GM12878 (cell line): ENCODE data around the gene SMIM1. TPM values are rescaled to one million over a fixed set of nuclear protein-coding genes. Genes with fewer than 3 reads are reported as not detected.

Experiments
- ATF2 ChIP-seq: IDR thresholded peaks from 2 replicates; pipeline ENCODE4 v1.6.1; 2012; ENCODE audit warnings: low read length, inconsistent platforms
- BACH1 ChIP-seq: fragments of 450-650 bp; IDR thresholded peaks from 2 replicates; pipeline ENCODE4 v1.6.1; 2017; ENCODE audit warnings: mild to moderate bottlenecking, borderline replicate concordance
- BCL11A ChIP-seq: IDR thresholded peaks from 2 replicates; pipeline ENCODE4 v1.6.1; 2011; ENCODE audit warnings: low read depth, low read length
- CHD2 ChIP-seq: IDR thresholded peaks from 2 replicates; pipeline ENCODE4 v1.6.1; 2011; ENCODE audit warnings: low read depth, low read length, improper control_type of control experiment, borderline replicate concordance
- E2F4 ChIP-seq: IDR thresholded peaks from 2 replicates; pipeline ENCODE4 v1.6.1; 2012; ENCODE audit warnings: low read depth, low read length, improper control_type of control experiment
- ESRRA ChIP-seq: IDR thresholded peaks from 2 replicates; pipeline ENCODE4 v1.6.1; 2012; ENCODE audit warnings: mild to moderate bottlenecking, low read length, improper control_type of control experiment
- FOS ChIP-seq: IDR thresholded peaks from 3 replicates; pipeline ENCODE4 v1.6.1; 2011; ENCODE audit warnings: borderline replicate concordance; ENCODE audit not compliant: insufficient read length; ENCODE audit errors: extremely low read depth
- HCFC1 ChIP-seq: fragments of 150-350 bp; IDR thresholded peaks from 2 replicates; pipeline ENCODE4 v1.6.1; 2014; ENCODE audit warnings: low read length
- HDAC2 ChIP-seq: fragments of 200-600 bp; sonication (generic); IDR thresholded peaks from 2 replicates; pipeline ENCODE4 v1.6.1; 2017
- HDAC6 ChIP-seq: fragments of 200-600 bp; sonication (generic); IDR thresholded peaks from one replicate; pipeline ENCODE4 v1.8.0; 2017; ENCODE audit warnings: antibody characterized with exemption; ENCODE audit not compliant: unreplicated experiment
- IKZF2 ChIP-seq, 2 experiments: fragments of 450-650 bp; IDR thresholded peaks; 2 replicates each; pipeline ENCODE4 v1.6.1; 2017; ENCODE audit warnings: mild to moderate bottlenecking in 2 of 2, moderate library complexity in 2 of 2
- IRF3 ChIP-seq: fragments of 450-650 bp; IDR thresholded peaks from 2 replicates; pipeline ENCODE4 v1.6.1; 2014; ENCODE audit warnings: mild to moderate bottlenecking
- IRF4 ChIP-seq: IDR thresholded peaks from 2 replicates; pipeline ENCODE4 v1.6.1; 2011; ENCODE audit warnings: low read depth, low read length
- NR2C2 ChIP-seq: IDR thresholded peaks from 2 replicates; pipeline ENCODE4 v1.6.1; 2011; ENCODE audit warnings: borderline replicate concordance, low read depth; ENCODE audit not compliant: control insufficient read depth, insufficient read length
- NR2F1 ChIP-seq: fragments of 450-650 bp; conservative IDR thresholded peaks from 2 replicates; pipeline ENCODE4 v1.6.1; 2017; ENCODE audit warnings: mild to moderate bottlenecking
- PKNOX1 ChIP-seq: fragments of 450-650 bp; IDR thresholded peaks from 2 replicates; pipeline ENCODE4 v1.6.1; 2016; ENCODE audit warnings: mild to moderate bottlenecking
- POLR2AphosphoS2 ChIP-seq: IDR thresholded peaks from 2 replicates; pipeline ENCODE4 v1.6.1; 2011; ENCODE audit warnings: low read depth, mild to moderate bottlenecking, low read length, improper control_type of control experiment, moderate library complexity
- RFX5 ChIP-seq: IDR thresholded peaks from 2 replicates; pipeline ENCODE4 v1.6.1; 2011; ENCODE audit warnings: low read depth, low read length, improper control_type of control experiment
- SMAD1 ChIP-seq: fragments of 450-650 bp; IDR thresholded peaks from 2 replicates; pipeline ENCODE4 v1.6.1; 2018; ENCODE audit warnings: mild to moderate bottlenecking, low read depth; ENCODE audit not compliant: partially characterized antibody
- SMC3 ChIP-seq: IDR thresholded peaks from 2 replicates; pipeline ENCODE4 v1.6.1; 2011; ENCODE audit warnings: low read length, improper control_type of control experiment, borderline replicate concordance
- SREBF2 ChIP-seq: IDR thresholded peaks from 2 replicates; pipeline ENCODE4 v1.6.1; 2012; ENCODE audit warnings: mild to moderate bottlenecking, low read length
- STAT1 ChIP-seq: fragments of 450-650 bp; conservative IDR thresholded peaks from 2 replicates; pipeline ENCODE4 v1.6.1; 2014; ENCODE audit warnings: antibody characterized with exemption, mild to moderate bottlenecking
- STAT3 ChIP-seq: IDR thresholded peaks from 2 replicates; pipeline ENCODE4 v1.6.1; 2011; ENCODE audit warnings: low read depth, low read length, improper control_type of control experiment
- TCF12 ChIP-seq: IDR thresholded peaks from 2 replicates; pipeline ENCODE4 v1.6.1; 2011; ENCODE audit warnings: low read depth, mild to moderate bottlenecking, low read length
- USF1 ChIP-seq: IDR thresholded peaks from 2 replicates; pipeline ENCODE4 v1.6.1; 2011; ENCODE audit warnings: borderline replicate concordance, low read depth, mild to moderate bottlenecking, moderate library complexity, mixed read lengths, low read length; ENCODE audit not compliant: insufficient read depth; ENCODE audit errors: extremely low read length
- ZBED1 ChIP-seq: IDR thresholded peaks from 2 replicates; pipeline ENCODE4 v1.6.1; 2016; ENCODE audit warnings: borderline replicate concordance
- ZZZ3 ChIP-seq: IDR thresholded peaks from 2 replicates; pipeline ENCODE4 v1.6.1; 2011; ENCODE audit warnings: low read depth; ENCODE audit not compliant: control insufficient read depth, insufficient read length
- polyA plus RNA-seq, 11 experiments: library from polyadenylated mRNA; depleted of rRNA in 4 of 11; unstranded in 6 of 11; stranded (reverse) in 5 of 11; fragments of >200 nt; fragmentation: Nextera tagmentation in 4 of 11; fragmentation: Illumina TruSeq in 1 of 11; extraction: Ambion mirVana in 4 of 11; extraction: Trizol in 1 of 11; gene quantifications; 1 replicate in 1 of 11; 2 replicates in 10 of 11; pipeline versions ENCODE4 v1.2.1 to v1.2.3, GENCODE V29; 2011 to 2016; ENCODE audit warnings: inconsistent platforms in 2 of 11, missing spikeins in 2 of 11, low read depth in 1 of 11
- total RNA-seq, 4 experiments: library from RNA; depleted of rRNA in 3 of 4; stranded (reverse); fragments of >200 nt in 3 of 4; fragmentation: Illumina TruSeq in 1 of 4; extraction: Trizol in 1 of 4; gene quantifications; 2 replicates each; pipeline versions ENCODE4 v1.2.1 to v1.2.3, GENCODE V29; 2013 to 2021

Gene SMIM1
- total and polyA plus RNA-seq, 10 of the 15 experiments (the other 5 are each of a cell fraction or from before 2014, with no cell fraction given): 0.30 to 0.37 TPM; not detected in 8

GRCh38 chr1:3796215-3797061, 23.9 kb downstream of the SMIM1 start, which contains the start of gene LRRC47 (continued):
- TF ChIP-seq IKZF2 (IDR thresholded peaks at IDR 0.05) (peak in 1 of 2 experiments; percentile 15; a peak in 1 of 4 replicates), BCL11A (0 out of 2 replicates have a peak, but pooled peaks have one; percentile 5), RFX5 (no peak), STAT3 (no peak), HCFC1 (peak; percentile 84), IRF4 (no peak), ZBED1 (no peak), USF1 (no peak), BACH1 (peak; percentile 68), POLR2AphosphoS2 (no peak), NR2F1 (peak; percentile 54; the same call in 1 of the 2 replicates), HDAC6 (no peak), SREBF2 (peak; percentile 52; the same call in 1 of the 2 replicates), CHD2 (peak; percentile 62), STAT1 (no peak), ESRRA (no peak), SMC3 (no peak), SMAD1 (no peak), ZZZ3 (no peak), ATF2 (no peak), TCF12 (0 out of 2 replicates have a peak, but pooled peaks have one; percentile 48), E2F4 (no peak), IRF3 (no peak), PKNOX1 (peak; percentile 52), FOS (no peak), HDAC2 (no peak; the same call in 1 of the 2 replicates), NR2C2 (no peak)
